ENCODE measurements around the gene SLC7A1.

SLC7A1 gene

DNA sequence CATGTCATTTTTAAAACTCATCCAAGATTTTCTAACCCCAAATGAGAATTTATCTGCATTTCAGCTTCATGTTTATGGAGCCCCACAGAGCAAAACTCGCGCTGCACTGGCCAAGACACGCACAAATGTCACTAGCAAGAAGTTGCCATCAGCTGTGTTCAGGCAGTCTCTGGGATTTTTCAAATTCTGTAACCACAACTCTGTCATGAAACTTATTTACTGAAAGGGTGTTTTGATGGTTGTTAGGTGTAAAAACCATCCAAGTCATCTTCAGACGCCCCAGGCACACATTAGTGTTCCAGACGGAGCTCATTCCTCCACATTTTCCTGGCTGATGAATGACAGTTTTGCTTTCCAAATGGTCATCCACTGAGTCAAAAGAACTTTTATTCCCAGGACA is 63.4 kb downstream of the SLC7A1 start:
- no peak overlapping the region for H3K4me3 ChIP-seq (ENCODE audit: low read depth, low read length)
- TF ChIP-seq, protein P1, sequence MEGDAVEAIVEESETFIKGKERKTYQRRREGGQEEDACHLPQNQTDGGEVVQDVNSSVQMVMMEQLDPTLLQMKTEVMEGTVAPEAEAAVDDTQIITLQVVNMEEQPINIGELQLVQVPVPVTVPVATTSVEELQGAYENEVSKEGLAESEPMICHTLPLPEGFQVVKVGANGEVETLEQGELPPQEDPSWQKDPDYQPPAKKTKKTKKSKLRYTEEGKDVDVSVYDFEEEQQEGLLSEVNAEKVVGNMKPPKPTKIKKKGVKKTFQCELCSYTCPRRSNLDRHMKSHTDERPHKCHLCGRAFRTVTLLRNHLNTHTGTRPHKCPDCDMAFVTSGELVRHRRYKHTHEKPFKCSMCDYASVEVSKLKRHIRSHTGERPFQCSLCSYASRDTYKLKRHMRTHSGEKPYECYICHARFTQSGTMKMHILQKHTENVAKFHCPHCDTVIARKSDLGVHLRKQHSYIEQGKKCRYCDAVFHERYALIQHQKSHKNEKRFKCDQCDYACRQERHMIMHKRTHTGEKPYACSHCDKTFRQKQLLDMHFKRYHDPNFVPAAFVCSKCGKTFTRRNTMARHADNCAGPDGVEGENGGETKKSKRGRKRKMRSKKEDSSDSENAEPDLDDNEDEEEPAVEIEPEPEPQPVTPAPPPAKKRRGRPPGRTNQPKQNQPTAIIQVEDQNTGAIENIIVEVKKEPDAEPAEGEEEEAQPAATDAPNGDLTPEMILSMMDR (IDR thresholded peaks at IDR 0.05; ENCODE audit: low read depth, low read length) = no peak

DNA sequence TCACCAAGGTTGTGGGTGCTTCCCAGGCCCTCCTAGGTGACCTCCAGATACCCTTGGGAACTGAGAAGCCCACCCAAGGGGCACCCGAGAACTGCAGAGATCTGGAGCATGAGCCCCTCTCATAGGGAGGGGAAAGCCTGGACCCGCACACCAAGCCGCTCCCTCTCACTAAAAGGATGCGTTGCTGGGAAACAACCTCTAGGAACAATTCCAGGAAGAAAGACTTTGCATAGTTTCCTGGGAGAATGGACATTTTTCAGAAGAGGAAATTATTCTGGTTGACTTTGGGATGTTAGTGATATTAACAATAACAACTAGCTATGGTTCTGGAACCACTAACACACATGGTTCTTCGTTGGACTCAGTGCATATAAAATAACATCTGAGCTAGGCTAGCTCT is 64.6 kb downstream of the SLC7A1 start:
- H3K4me3 ChIP-seq (ENCODE audit: low read depth, low read length) = no peak overlapping the region
- TF ChIP-seq, protein P1 (IDR thresholded peaks at IDR 0.05; ENCODE audit: low read depth, low read length) = no peak

DNA sequence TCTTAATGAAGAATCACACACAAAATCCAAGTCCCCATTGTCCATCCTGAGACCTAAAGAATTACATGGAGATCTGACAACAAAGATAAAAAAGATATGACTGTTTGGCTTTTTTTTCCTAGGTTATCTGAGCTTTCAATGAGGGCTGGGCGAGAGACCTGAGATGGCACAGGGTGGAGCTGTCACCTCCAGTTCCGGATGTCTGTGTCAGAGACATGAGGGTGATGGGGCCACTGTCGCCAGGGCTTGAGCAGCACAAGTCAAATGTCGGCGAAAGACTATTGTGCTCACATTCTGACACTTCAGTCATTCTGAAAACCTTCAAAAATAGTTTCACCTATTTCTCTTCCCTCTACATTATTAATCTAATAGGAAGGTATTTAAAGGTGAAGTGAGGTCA is 65.7 kb downstream of the SLC7A1 start:
- TF ChIP-seq, protein P1 (IDR thresholded peaks at IDR 0.05; ENCODE audit: low read depth, low read length) = no peak
- no peak overlapping the region for H3K4me3 ChIP-seq (ENCODE audit: low read depth, low read length)

DNA sequence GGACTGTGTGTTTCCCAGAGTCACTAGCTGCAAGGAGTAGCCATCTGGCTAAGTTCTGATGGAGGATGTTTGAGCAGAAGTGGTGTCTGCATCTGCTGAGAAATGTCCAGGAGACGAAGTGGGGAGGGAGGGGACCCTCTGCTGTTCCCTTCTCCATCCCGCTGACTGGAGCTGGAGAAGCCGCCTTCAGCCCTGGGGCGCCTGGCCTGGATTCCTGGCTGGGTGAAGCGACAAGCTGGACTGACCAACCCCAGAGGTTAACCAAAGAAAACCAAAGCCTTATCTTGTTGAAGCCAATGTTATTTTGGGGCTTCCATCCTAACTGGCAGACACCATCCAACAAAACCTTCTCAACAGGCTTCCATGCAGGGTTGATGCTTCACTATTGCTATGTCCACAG is 67.6 kb downstream of the SLC7A1 start:
- TF ChIP-seq, protein P1 (IDR thresholded peaks at IDR 0.05; ENCODE audit: low read depth, low read length) = no peak
- no peak overlapping the region for H3K4me3 ChIP-seq (ENCODE audit: low read depth, low read length)

DNA sequence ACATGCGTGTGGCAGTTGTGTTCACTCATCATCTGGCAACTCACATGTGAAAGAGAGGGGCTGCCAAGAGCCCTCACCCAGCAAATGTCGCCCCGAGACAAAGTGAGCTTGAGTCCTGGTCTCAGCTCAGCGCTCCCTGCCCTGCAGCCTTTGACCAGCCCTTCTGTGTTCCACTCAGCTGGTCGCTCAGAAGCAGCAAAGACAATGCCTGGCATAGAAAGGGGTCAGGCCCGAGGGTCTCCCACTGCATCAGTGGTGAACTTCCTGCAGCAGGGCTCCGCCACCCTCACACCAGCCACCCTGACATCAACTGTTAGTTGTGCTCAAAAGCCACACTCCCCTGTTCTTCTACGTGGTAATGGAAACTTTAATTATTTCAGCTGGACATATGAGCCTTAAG is 68.0 kb downstream of the SLC7A1 start:
- TF ChIP-seq, protein P1 (IDR thresholded peaks at IDR 0.05; ENCODE audit: low read depth, low read length) = no peak
- no peak overlapping the region for H3K4me3 ChIP-seq (ENCODE audit: low read depth, low read length)

DNA sequence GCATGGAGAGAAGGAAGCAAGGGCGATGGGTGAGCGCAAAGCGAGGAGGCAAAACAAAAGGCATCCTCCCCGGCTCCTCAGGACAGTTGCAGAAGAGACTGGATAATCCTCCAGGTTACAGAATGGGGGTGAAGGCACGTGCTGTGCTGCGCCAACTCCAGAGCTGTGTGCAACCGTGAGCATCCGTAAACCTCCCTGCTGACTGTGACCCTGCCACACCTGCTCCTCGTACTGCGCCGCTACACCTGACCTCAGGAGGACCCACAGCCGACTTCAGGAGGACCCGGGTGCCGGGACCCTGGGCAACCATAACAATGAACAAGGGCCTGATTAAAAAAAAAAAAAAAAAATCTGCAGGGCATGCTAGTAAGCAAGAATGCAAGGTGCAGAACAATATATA is 68.7 kb downstream of the SLC7A1 start:
- H3K4me3 ChIP-seq (ENCODE audit: low read depth, low read length) = no peak overlapping the region
- TF ChIP-seq, protein P1 (IDR thresholded peaks at IDR 0.05; ENCODE audit: low read depth, low read length) = no peak

DNA sequence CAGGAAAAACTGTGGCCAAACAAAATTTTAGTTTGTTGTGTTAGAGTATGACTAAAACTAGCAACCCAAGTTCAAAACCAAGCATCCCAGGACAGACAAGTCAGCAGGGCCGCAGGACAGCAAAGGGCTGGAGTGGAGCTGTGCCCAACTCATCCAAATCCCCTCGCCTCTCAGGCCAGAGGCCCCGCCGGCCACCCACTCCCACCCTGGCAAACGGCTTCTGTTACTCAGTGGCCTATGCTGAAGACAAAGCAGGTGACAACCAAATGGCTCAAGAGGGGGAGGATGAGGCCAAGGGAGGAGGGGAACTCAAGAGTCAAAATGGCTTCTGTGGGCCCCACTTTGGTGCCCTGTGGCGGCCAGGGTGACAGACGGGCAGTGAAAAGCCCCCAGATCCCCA is 69.7 kb downstream of the SLC7A1 start:
- no peak overlapping the region for H3K4me3 ChIP-seq (ENCODE audit: low read depth, low read length)
- TF ChIP-seq, protein P1 (IDR thresholded peaks at IDR 0.05; ENCODE audit: low read depth, low read length) = no peak

All from WI38 (cell line).